ENCODE results near the gene FAM227A.

FAM227A gene

DNA sequence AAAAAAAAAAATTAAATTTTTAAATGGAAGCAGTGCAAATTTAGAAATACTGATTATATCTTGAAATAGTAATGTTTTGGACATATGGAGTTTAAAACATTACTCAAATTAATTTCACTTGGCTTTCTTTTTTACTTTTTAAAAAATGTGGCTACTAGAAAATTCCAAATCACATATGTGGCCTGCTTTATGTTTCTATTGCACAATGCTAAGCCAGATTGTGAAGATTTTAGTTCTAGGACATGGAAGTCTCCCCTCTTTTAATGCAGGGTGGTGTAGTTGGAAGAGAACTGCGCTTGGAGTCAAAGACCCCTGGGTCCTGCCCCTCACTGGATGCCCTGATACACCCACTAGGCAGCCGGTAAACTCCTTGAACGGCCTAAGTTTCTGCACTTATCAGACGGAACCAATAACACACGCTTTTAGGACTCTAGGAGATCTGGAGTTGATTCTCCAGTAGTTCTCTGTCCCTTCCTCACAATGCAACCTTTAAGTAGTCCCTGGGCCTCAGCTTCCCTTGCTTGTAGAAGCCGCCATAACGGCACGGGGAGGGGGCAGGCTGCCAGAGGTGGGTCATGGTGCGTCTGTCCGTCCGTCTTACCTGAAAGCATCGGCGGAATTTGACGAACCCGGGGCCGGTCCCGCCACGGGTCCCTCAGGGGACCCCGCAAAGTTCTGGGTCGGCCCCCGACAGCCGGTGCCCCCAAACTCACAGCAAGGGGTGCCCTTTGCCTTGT, 505 bp downstream of the FAM227A start:
- Histone ChIP-seq H3K36me3 (replicated peaks in 1 of 2; ENCODE audit: control insufficient read depth in 2 of 2, insufficient read depth in 2 of 2, low read length in 2 of 2) (peaks cover 3 to 5% of the 10 kb centered on the region in 2 donors), H2AFZ (ENCODE audit: low read length) (peak overlapping the region; percentile 95), H3K9me3 (replicated peaks in 1 of 2; ENCODE audit: control insufficient read depth in 2 of 2, insufficient read depth in 1 of 2, low read depth in 1 of 2, low read length in 2 of 2) (no peaks in the 10 kb centered on the region), H2BK15ac (ENCODE audit: low read length) (no peak overlapping the region), H3K23ac (ENCODE audit: low read depth, low read length, poor library complexity) (peak overlapping the region; percentile 1), H3K27ac (replicated peaks; ENCODE audit: low read length) (peak overlapping the region; percentile 95), H3K4me1 (ENCODE audit: control insufficient read depth in 2 of 2, insufficient read depth in 1 of 2, low read depth in 1 of 2, low read length in 2 of 2) (peaks cover 5 to 7% of the 10 kb centered on the region in 2 donors), H3K4me2 (ENCODE audit: insufficient read depth, low read length, poor library complexity, severe bottlenecking) (peak overlapping the region; percentile 72), H3K79me1 (ENCODE audit: low read depth, low read length) (peaks cover 3% of the 10 kb centered on the region), H4K91ac (ENCODE audit: low read depth, low read length, poor library complexity) (no peak overlapping the region), H3K4ac (ENCODE audit: low read length) (no peak overlapping the region), H3K9ac (ENCODE audit: low read depth, low read length, poor library complexity) (no peak overlapping the region), H3K27me3 (ENCODE audit: control insufficient read depth in 3 of 3, insufficient read depth in 3 of 3, low read depth in 1 of 3, low read length in 3 of 3) (no peaks in the 10 kb centered on the region), H2BK120ac (ENCODE audit: low read depth, low read length) (no peak overlapping the region), H2BK12ac (ENCODE audit: low read length) (peak overlapping the region; percentile 43), H2AK5ac (ENCODE audit: low read depth, low read length) (no peak overlapping the region), H4K8ac (ENCODE audit: low read depth, low read length) (no peak overlapping the region), H3K14ac (ENCODE audit: low read length) (no peak overlapping the region), H3K4me3 (ENCODE audit: low read length in 2 of 2) (peak overlapping the region; percentile 81 to 99), H2BK5ac (ENCODE audit: low read length) (peak overlapping the region; percentile 99), H3K18ac (ENCODE audit: low read length) (peak overlapping the region; percentile 78)
- no peak for DNase-seq (ENCODE audit: low spot score)
- no CpG with 5 or more reads among the region's 22 CpGs for WGBS, 2 donors (ENCODE audit: extremely low coverage in 2 of 2, insufficient read length in 2 of 2, insufficient replicate concordance in 1 of 2)

DNA sequence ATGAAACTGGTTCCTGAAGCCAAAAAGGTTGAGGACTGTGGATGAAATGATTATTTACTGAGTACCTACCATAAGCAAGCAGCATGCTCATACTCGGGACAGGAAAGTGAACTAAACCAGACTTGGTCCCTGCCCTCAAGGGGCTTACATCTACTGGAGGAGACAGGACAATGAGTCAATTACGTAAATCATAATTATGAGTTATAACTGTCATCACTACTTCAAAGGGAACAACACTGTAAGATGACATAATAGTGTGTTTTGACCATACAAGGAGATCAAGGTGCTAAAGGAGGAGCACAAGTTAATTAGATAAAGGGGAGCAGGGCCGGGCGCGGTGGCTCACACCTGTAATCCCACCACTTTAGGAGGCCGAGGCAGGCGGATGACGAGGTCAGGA, 2.5 kb downstream of the FAM227A start:
- no peak overlapping the region for H4K91ac ChIP-seq (ENCODE audit: low read depth, low read length, poor library complexity)
- WGBS, 2 donors (ENCODE audit: extremely low coverage in 2 of 2, insufficient read length in 2 of 2, insufficient replicate concordance in 1 of 2), result no CpG with 5 or more reads among the region's 8 CpGs
- no peaks in the 10 kb centered on the region for H3K27me3 ChIP-seq (ENCODE audit: control insufficient read depth in 3 of 3, insufficient read depth in 3 of 3, low read depth in 1 of 3, low read length in 3 of 3)

DNA sequence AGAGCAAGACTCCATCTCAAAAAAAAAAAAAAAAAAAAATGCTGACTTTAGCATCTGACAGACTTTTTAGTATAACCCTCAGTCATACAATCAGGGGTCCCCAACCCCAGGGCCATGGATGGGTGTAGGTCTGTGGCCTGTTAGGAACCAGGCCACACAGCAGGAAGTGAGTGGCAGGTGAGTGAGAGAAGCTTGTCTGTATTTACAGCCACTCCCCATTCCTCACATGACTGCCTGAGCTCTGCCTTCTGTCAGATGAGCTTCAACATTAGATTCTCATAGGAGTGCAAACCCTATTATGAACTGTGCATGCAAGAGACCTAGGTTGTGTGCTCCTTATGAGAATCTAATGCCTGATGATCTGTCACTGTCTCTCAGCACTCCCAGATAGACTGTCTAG, 3.3 kb downstream of the FAM227A start:
- Histone ChIP-seq H3K4ac (ENCODE audit: low read length) (no peak overlapping the region), H3K4me1 (ENCODE audit: control insufficient read depth in 2 of 2, insufficient read depth in 1 of 2, low read depth in 1 of 2, low read length in 2 of 2) (peaks cover 5 to 7% of the 10 kb centered on the region in 2 donors), H4K91ac (ENCODE audit: low read depth, low read length, poor library complexity) (no peak overlapping the region), H3K14ac (ENCODE audit: low read length) (no peak overlapping the region), H3K4me3 (ENCODE audit: low read length in 2 of 2) (no peak overlapping the region), H3K9ac (ENCODE audit: low read depth, low read length, poor library complexity) (no peak overlapping the region), H3K23ac (ENCODE audit: low read depth, low read length, poor library complexity) (no peak overlapping the region), H2BK5ac (ENCODE audit: low read length) (no peak overlapping the region), H4K8ac (ENCODE audit: low read depth, low read length) (no peak overlapping the region), H3K27ac (replicated peaks; ENCODE audit: low read length) (no peak overlapping the region), H2AK5ac (ENCODE audit: low read depth, low read length) (no peak overlapping the region), H2BK12ac (ENCODE audit: low read length) (no peak overlapping the region), H3K9me3 (replicated peaks in 1 of 2; ENCODE audit: control insufficient read depth in 2 of 2, insufficient read depth in 1 of 2, low read depth in 1 of 2, low read length in 2 of 2) (no peaks in the 10 kb centered on the region), H2BK120ac (ENCODE audit: low read depth, low read length) (no peak overlapping the region), H3K4me2 (ENCODE audit: insufficient read depth, low read length, poor library complexity, severe bottlenecking) (no peak overlapping the region), H3K36me3 (replicated peaks in 1 of 2; ENCODE audit: control insufficient read depth in 2 of 2, insufficient read depth in 2 of 2, low read length in 2 of 2) (peaks cover 9 to 10% of the 10 kb centered on the region in 2 donors), H2BK15ac (ENCODE audit: low read length) (no peak overlapping the region), H3K79me1 (ENCODE audit: low read depth, low read length) (peaks cover 3% of the 10 kb centered on the region), H2AFZ (ENCODE audit: low read length) (no peak overlapping the region), H3K27me3 (ENCODE audit: control insufficient read depth in 3 of 3, insufficient read depth in 3 of 3, low read depth in 1 of 3, low read length in 3 of 3) (no peaks in the 10 kb centered on the region), H3K18ac (ENCODE audit: low read length) (no peak overlapping the region)
- DNase-seq (ENCODE audit: low spot score), result no peak

More for the DNA sequence above, 2.5 kb downstream of the FAM227A start:
- H3K18ac ChIP-seq (ENCODE audit: low read length), result no peak overlapping the region
- no peak overlapping the region for H3K9ac ChIP-seq (ENCODE audit: low read depth, low read length, poor library complexity)
- no peak overlapping the region for H4K8ac ChIP-seq (ENCODE audit: low read depth, low read length)
- no peak overlapping the region for H2AK5ac ChIP-seq (ENCODE audit: low read depth, low read length)
- H2BK12ac ChIP-seq (ENCODE audit: low read length), result no peak overlapping the region
- no peak overlapping the region for H3K4ac ChIP-seq (ENCODE audit: low read length)
- H3K4me3 ChIP-seq (ENCODE audit: low read length in 2 of 2), result no peak overlapping the region
- H3K14ac ChIP-seq (ENCODE audit: low read length), result no peak overlapping the region
- no peak overlapping the region for H3K23ac ChIP-seq (ENCODE audit: low read depth, low read length, poor library complexity)
- DNase-seq (ENCODE audit: low spot score), result no peak
- H2AFZ ChIP-seq (ENCODE audit: low read length), result no peak overlapping the region
- H2BK5ac ChIP-seq (ENCODE audit: low read length), result no peak overlapping the region
- H2BK15ac ChIP-seq (ENCODE audit: low read length), result no peak overlapping the region
- H2BK120ac ChIP-seq (ENCODE audit: low read depth, low read length), result no peak overlapping the region
- H3K4me1 ChIP-seq (ENCODE audit: control insufficient read depth in 2 of 2, insufficient read depth in 1 of 2, low read depth in 1 of 2, low read length in 2 of 2), result peaks cover 5 to 7% of the 10 kb centered on the region in 2 donors
- H3K4me2 ChIP-seq (ENCODE audit: insufficient read depth, low read length, poor library complexity, severe bottlenecking), result no peak overlapping the region
- H3K27ac ChIP-seq (replicated peaks; ENCODE audit: low read length), result no peak overlapping the region
- peaks cover 6 to 8% of the 10 kb centered on the region in 2 donors for H3K36me3 ChIP-seq (replicated peaks in 1 of 2; ENCODE audit: control insufficient read depth in 2 of 2, insufficient read depth in 2 of 2, low read length in 2 of 2)
- H3K9me3 ChIP-seq (replicated peaks in 1 of 2; ENCODE audit: control insufficient read depth in 2 of 2, insufficient read depth in 1 of 2, low read depth in 1 of 2, low read length in 2 of 2), result no peaks in the 10 kb centered on the region
- H3K79me1 ChIP-seq (ENCODE audit: low read depth, low read length), result peaks cover 3% of the 10 kb centered on the region

DNA sequence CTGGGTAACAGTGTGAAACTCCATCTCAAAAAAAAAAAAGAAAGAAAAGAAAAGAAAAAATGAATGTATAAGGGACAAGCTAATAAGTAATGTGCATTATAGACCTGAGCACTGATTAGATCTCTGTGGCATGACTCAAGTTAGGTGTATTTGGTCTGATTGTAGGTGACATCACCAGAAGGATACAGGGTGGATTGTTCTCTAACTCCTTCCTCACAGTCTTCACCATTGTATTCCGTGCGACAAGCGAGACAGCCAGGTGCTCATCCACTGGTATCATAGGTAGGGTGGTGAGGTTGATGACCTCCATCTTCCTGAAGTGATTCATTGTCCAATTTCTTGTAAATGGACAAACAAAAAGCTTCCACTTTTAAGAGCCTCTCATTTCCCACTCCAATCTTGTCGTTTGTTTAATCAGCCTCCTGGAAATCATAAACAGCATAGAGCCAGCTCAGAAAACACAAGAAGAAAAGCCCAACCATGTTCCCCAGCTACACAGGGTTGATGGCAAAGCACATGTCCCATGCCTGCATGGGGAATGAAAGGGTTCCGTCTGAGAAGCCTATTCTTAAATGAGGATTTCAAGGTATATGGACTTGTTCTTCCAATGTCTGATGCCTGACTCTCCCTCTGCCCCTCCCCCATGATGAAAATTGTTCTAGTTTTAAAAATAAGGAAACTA, 6.2 kb downstream of the FAM227A start:
- no CpG with 5 or more reads among the region's 5 CpGs for WGBS, 2 donors (ENCODE audit: extremely low coverage in 2 of 2, insufficient read length in 2 of 2, insufficient replicate concordance in 1 of 2)
- Histone ChIP-seq H3K4me1 (ENCODE audit: control insufficient read depth in 2 of 2, insufficient read depth in 1 of 2, low read depth in 1 of 2, low read length in 2 of 2) (no peaks in the 10 kb centered on the region), H3K4me3 (ENCODE audit: low read length in 2 of 2) (no peak overlapping the region), H3K9me3 (replicated peaks in 1 of 2; ENCODE audit: control insufficient read depth in 2 of 2, insufficient read depth in 1 of 2, low read depth in 1 of 2, low read length in 2 of 2) (peaks cover 0 to 2% of the 10 kb centered on the region in 2 donors), H2BK5ac (ENCODE audit: low read length) (no peak overlapping the region), H3K27ac (replicated peaks; ENCODE audit: low read length) (no peak overlapping the region), H3K18ac (ENCODE audit: low read length) (no peak overlapping the region), H2BK120ac (ENCODE audit: low read depth, low read length) (no peak overlapping the region), H2BK12ac (ENCODE audit: low read length) (no peak overlapping the region), H3K36me3 (replicated peaks in 1 of 2; ENCODE audit: control insufficient read depth in 2 of 2, insufficient read depth in 2 of 2, low read length in 2 of 2) (peaks cover 16 to 21% of the 10 kb centered on the region in 2 donors), H2AFZ (ENCODE audit: low read length) (no peak overlapping the region), H3K4me2 (ENCODE audit: insufficient read depth, low read length, poor library complexity, severe bottlenecking) (no peak overlapping the region), H3K27me3 (ENCODE audit: control insufficient read depth in 3 of 3, insufficient read depth in 3 of 3, low read depth in 1 of 3, low read length in 3 of 3) (no peaks in the 10 kb centered on the region), H4K91ac (ENCODE audit: low read depth, low read length, poor library complexity) (no peak overlapping the region), H3K4ac (ENCODE audit: low read length) (no peak overlapping the region), H3K14ac (ENCODE audit: low read length) (no peak overlapping the region), H2AK5ac (ENCODE audit: low read depth, low read length) (no peak overlapping the region), H3K79me1 (ENCODE audit: low read depth, low read length) (no peaks in the 10 kb centered on the region), H2BK15ac (ENCODE audit: low read length) (no peak overlapping the region), H3K9ac (ENCODE audit: low read depth, low read length, poor library complexity) (no peak overlapping the region), H4K8ac (ENCODE audit: low read depth, low read length) (no peak overlapping the region), H3K23ac (ENCODE audit: low read depth, low read length, poor library complexity) (no peak overlapping the region)
- no peak for DNase-seq (ENCODE audit: low spot score)
